OCI-LY3 (cell line): Measurements from ENCODE around the gene UBXN2A.

Source experiments
- CTCF ChIP-seq: fragments of 200-600, 300-600 bp; sonication (generic); IDR thresholded peaks from 2 replicates; pipeline ENCODE4 v1.5.1; 2014; ENCODE audit warnings: antibody characterized with exemption, low read length, low read depth
- EZH2phosphoT487 ChIP-seq: fragments of 200-600 bp; shearing (Covaris generic); IDR thresholded peaks from 2 replicates; pipeline ENCODE4 v1.6.1; 2018; ENCODE audit warnings: antibody characterized with exemption, mixed run types, low read depth

GRCh38 chr2:23944976-23945375 is 4.7 kb downstream of the UBXN2A start:
- TF ChIP-seq CTCF (no peak), EZH2phosphoT487 (no peak)
